Brain pericyte (primary cell): ENCODE data around the gene KLK14.

Source experiments
- DNase-seq: peaks from one replicate; pipeline ENCODE4 v3.0.0-alpha.2; 2012; ENCODE audit warnings: low read depth, low spot score

Gene KLK14

GRCh38 chr19:51108066-51108804 is 25.5 kb upstream of the KLK14 start, which contains the start of gene CTU1:
Gene CTU1 (minus strand): TSS chr19:51108409. CDS start chr19:51104569, 3,840 bp downstream.
- peak; percentile 96 for DNase-seq

GRCh38 chr19:51107406-51108065 is 24.8 kb upstream of the KLK14 start:
- DNase-seq: no peak

- no peak for DNase-seq
Observed at GRCh38 chr19:51103926-51104341, 21.2 kb upstream of the KLK14 start.

GRCh38 chr19:51102991-51103390 is 20.3 kb upstream of the KLK14 start:
- no peak for DNase-seq

- no peak for DNase-seq
Observed at GRCh38 chr19:51101171-51101865, 18.6 kb upstream of the KLK14 start.

GRCh38 chr19:51100601-51101000 is 17.9 kb upstream of the KLK14 start:
- DNase-seq: no peak

GRCh38 chr19:51099047-51099382 is 16.3 kb upstream of the KLK14 start:
- no peak for DNase-seq

- no peak for DNase-seq
Observed at GRCh38 chr19:51098365-51099046, 15.8 kb upstream of the KLK14 start.

- no peak for DNase-seq
Observed at GRCh38 chr19:51097796-51098195, 15.1 kb upstream of the KLK14 start.

GRCh38 chr19:51097166-51097738 is 14.6 kb upstream of the KLK14 start:
- DNase-seq: no peak

- DNase-seq: no peak
Observed at GRCh38 chr19:51096473-51097165, 13.9 kb upstream of the KLK14 start.

GRCh38 chr19:51094696-51095279 is 12.1 kb upstream of the KLK14 start:
- no peak for DNase-seq

- no peak for DNase-seq
Observed at GRCh38 chr19:51093510-51094345, 11.0 kb upstream of the KLK14 start.

- no peak for DNase-seq
Observed at GRCh38 chr19:51093101-51093500, 10.4 kb upstream of the KLK14 start.

- DNase-seq: no peak
Observed at GRCh38 chr19:51091895-51092873, 9.5 kb upstream of the KLK14 start.

GRCh38 chr19:51091126-51091525 is 8.4 kb upstream of the KLK14 start:
- DNase-seq: no peak

- DNase-seq: no peak
Observed at GRCh38 chr19:51090471-51090870, 7.8 kb upstream of the KLK14 start.

GRCh38 chr19:51089786-51090185 is 7.1 kb upstream of the KLK14 start:
- DNase-seq: no peak
